Aorta (tissue), 5 donors: ENCODE measurements around the gene SIVA1. TPM values are rescaled to one million over a fixed set of nuclear protein-coding genes. Genes with fewer than 3 reads are reported as not detected.

ENCODE experiments used
- ATAC-seq: fragments of 200-7000 bp; cut with Tn5 transposase; one replicate; pipeline ENCODE4 v1.9.1; 2022; ENCODE audit warnings: moderate library complexity; ENCODE audit not compliant: low FRiP score
- DNase-seq, 2 donors: peaks; one replicate each; pipeline ENCODE4 v3.0.0-alpha.2; 2020
- H3K27ac ChIP-seq, 2 donors: one replicate each; pipeline ENCODE4 v1.5.1; 2013; ENCODE audit warnings: low read length in 2 of 2, mild to moderate bottlenecking in 2 of 2, moderate library complexity in 2 of 2, control low read depth in 1 of 2, inconsistent platforms in 1 of 2, low read depth in 1 of 2
- H3K27me3 ChIP-seq, 2 donors: one replicate each; pipeline ENCODE4 v1.6.1; 2013; ENCODE audit warnings: control low read depth in 1 of 2, low read length in 1 of 2, mild to moderate bottlenecking in 1 of 2, moderate library complexity in 1 of 2; ENCODE audit not compliant: insufficient read depth in 2 of 2, control insufficient read depth in 1 of 2
- H3K36me3 ChIP-seq, 2 donors: one replicate each; pipeline ENCODE4 v1.6.1; 2013; ENCODE audit warnings: control low read depth in 1 of 2, low read length in 1 of 2, mild to moderate bottlenecking in 1 of 2; ENCODE audit not compliant: insufficient read depth in 2 of 2, control insufficient read depth in 1 of 2
- H3K4me1 ChIP-seq, 2 donors: one replicate each; pipeline ENCODE4 v1.6.1; 2013; ENCODE audit warnings: low read length in 2 of 2, control low read depth in 1 of 2, mild to moderate bottlenecking in 1 of 2, moderate library complexity in 1 of 2; ENCODE audit not compliant: insufficient read depth in 2 of 2, control insufficient read depth in 1 of 2
- H3K4me3 ChIP-seq, 2 donors: one replicate each; pipeline ENCODE4 v1.5.1; 2013; ENCODE audit warnings: low read length in 2 of 2, control low read depth in 1 of 2, mild to moderate bottlenecking in 1 of 2
- H3K9me3 ChIP-seq: one replicate; pipeline ENCODE4 v1.6.1; 2013; ENCODE audit warnings: mild to moderate bottlenecking, low read length; ENCODE audit not compliant: control insufficient read depth
- WGBS, 2 donors: extraction: QIAGEN DNeasy Blood & Tissue Kit; methylation state at CpG; one replicate each; pipeline ENCODE4 v1.1.7; 2013; 5-methylcytosine and 5-hydroxymethylcytosine counted together
- intact Hi-C, 2 donors: fragments of 100-400 bp; cut with DNase I; formaldehyde crosslinking; loops; one replicate each; pipeline versions ENCODE4 v1.14.2 to v1.15.0; 2022
- polyA plus RNA-seq, 2 donors: library from polyadenylated mRNA; stranded (reverse); fragments of 200-250 nt; gene quantifications; one replicate each; pipeline ENCODE4 v1.2.3, GENCODE V29; 2013
- total RNA-seq, 2 donors: library from RNA; stranded (reverse); fragmentation: NEBNext Ultra II Directional; extraction: Animal tissue kit (Norgen Biotek cat#: 25700); gene quantifications; one replicate each; pipeline ENCODE4 v1.2.1, GENCODE V29; 2021
- donor health status: healthy with polysubstance abuse.
- donor health status: Bipolar disorder and iron deficiency.
- donor health status: DM: no; HTN: no; CAD: no.
- donor health status: DM: no; HTN: no; CAD: no.
- donor health status: DM: yes; HTN: yes; CAD: no.

Gene SIVA1
- total and polyA plus RNA-seq, 4 donors = 74.3 to 241 (median 151) TPM

DNA sequence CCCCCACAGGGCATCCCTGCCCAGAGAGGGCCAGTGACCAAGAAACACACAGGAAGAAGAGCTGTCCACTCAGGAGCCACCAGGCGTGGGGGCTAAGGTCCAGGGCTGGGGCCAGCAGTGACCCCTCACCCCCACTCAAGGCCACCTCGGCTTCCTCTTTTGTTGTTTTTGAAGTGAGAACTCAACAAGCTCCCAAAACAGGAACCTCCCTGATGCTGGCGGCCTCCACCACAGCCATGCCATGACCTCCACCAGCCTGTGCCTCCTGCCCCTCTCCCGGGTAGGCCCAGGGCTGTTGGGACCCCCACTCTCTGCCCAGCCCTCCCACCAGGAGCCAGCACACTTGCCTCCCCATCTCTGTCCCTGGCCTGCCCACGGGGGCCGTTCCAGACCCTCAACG lies 34.8 kb downstream of the SIVA1 start:
- WGBS, 2 donors = 77 to 79% methylated on average over 7 of the region's 7 CpGs
- no peak overlapping the region for H3K27ac ChIP-seq
- no peaks in the 10 kb centered on the region for H3K27me3 ChIP-seq
- no peak for ATAC-seq
- peak in 1 of 2 donors; percentile 82 for DNase-seq
- no peaks in the 10 kb centered on the region for H3K4me1 ChIP-seq
- H3K36me3 ChIP-seq = no peaks in the 10 kb centered on the region
- H3K9me3 ChIP-seq = no peaks in the 10 kb centered on the region
- intact Hi-C loops = no loop called here
- H3K4me3 ChIP-seq = no peak overlapping the region

DNA sequence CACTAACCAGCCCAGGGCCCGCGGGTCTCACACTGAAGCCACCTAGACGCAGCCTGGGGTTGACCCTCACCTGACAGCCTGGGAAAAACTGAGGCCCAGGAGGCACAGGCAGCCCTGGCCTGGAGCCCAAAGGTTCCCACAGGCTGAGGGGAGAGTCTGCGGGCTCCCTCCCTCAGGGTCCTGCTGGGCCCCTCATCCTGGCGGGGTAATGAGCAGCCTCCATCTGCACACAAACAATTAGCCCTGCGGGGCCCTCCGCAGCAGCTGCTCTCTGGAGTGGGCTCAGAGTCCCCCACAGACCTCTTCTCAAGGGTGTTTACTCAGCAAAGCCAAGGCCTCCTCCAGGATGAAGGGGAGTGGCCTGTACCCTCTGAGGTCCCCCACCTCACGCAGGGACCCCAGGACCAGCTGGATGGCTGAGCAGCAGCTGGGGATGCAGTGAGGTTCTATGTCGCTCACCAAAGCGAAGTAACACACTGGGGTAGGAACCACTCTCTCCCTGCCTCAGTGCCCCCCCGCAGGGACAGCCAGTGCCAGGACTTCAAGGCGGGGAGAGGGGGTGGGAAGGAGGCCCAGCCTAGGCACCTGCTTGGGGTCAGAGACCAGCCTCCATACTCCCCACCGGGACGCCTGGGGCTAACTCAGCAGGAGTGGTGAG lies 35.3 kb downstream of the SIVA1 start:
- no peak for ATAC-seq
- H3K27ac ChIP-seq = no peak overlapping the region
- H3K4me1 ChIP-seq = peaks cover 0 to under 1% of the 10 kb centered on the region in 2 donors
- H3K36me3 ChIP-seq = no peaks in the 10 kb centered on the region
- H3K27me3 ChIP-seq = no peaks in the 10 kb centered on the region
- H3K9me3 ChIP-seq = no peaks in the 10 kb centered on the region
- H3K4me3 ChIP-seq = no peak overlapping the region
- WGBS, 2 donors = 86 to 87% methylated on average over 14 of the region's 14 CpGs
- intact Hi-C loops = no loop called here
- no peak for DNase-seq

- WGBS, 2 donors = 82 to 83% methylated on average over 33 to 39 of the region's 39 CpGs
- no peak for ATAC-seq
- no peaks in the 10 kb centered on the region for H3K36me3 ChIP-seq
- peaks cover 0 to 7% of the 10 kb centered on the region in 2 donors for H3K4me1 ChIP-seq
- no peak for DNase-seq
- H3K27me3 ChIP-seq = no peaks in the 10 kb centered on the region
- no peak overlapping the region for H3K27ac ChIP-seq
- intact Hi-C loops = no loop called here
- no peaks in the 10 kb centered on the region for H3K9me3 ChIP-seq
- no peak overlapping the region for H3K4me3 ChIP-seq
Measured at GRCh38 chr14:104788873-104789663, 36.1 kb downstream of the SIVA1 start.

- whole genome bisulfite sequencing, 2 donors = 85 to 86% methylated on average over 31 of the region's 31 CpGs
- intact Hi-C loops = loop anchor here in 1 of 2 donors (1.0 kb wide), 1 partner anchor 37 kb away; the partner anchor contains the start of gene SIVA1
- Histone ChIP-seq H3K27me3 (no peaks in the 10 kb centered on the region), H3K4me1 (peaks cover 0 to 7% of the 10 kb centered on the region in 2 donors), H3K36me3 (no peaks in the 10 kb centered on the region), H3K9me3 (no peaks in the 10 kb centered on the region), H3K4me3 (no peak overlapping the region), H3K27ac (no peak overlapping the region)
- DNase-seq = no peak
- ATAC-seq = no peak
Measured at GRCh38 chr14:104789752-104790743, 37.1 kb downstream of the SIVA1 start.

DNA sequence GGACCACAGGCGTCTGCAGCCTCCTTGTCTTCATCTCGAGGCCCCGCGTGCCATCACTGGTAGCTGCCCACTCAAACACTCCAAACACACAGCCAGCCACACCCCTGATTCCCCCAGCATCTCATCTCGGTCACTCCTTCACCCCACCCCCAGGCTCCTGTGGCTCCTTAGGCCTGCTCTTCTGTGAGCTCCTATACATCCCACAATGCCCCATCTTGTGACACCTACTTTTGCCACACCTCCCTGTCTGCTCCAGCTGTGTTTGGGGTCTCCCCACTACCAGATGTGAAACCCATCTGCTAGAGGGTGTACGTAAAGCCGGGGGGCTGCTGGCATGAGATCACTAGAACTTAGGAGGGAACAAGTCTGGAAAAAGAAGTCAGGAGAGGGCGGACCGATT lies 38.5 kb downstream of the SIVA1 start:
- H3K4me3 ChIP-seq = no peak overlapping the region
- no peaks in the 10 kb centered on the region for H3K36me3 ChIP-seq
- DNase-seq (no peak), ATAC-seq (no peak)
- intact Hi-C loops = no loop called here
- 76 to 77% methylated on average over 9 of the region's 9 CpGs for WGBS, 2 donors
- H3K9me3 ChIP-seq = no peaks in the 10 kb centered on the region
- H3K27ac ChIP-seq = no peak overlapping the region
- no peaks in the 10 kb centered on the region for H3K27me3 ChIP-seq
- H3K4me1 ChIP-seq = peaks cover 0 to 7% of the 10 kb centered on the region in 2 donors

GRCh38 chr14:104792101-104792884 lies 39.3 kb downstream of the SIVA1 start:
- Histone ChIP-seq H3K27me3 (no peaks in the 10 kb centered on the region), H3K4me3 (no peak overlapping the region), H3K9me3 (no peaks in the 10 kb centered on the region), H3K36me3 (no peaks in the 10 kb centered on the region), H3K4me1 (peaks cover 0 to 7% of the 10 kb centered on the region in 2 donors), H3K27ac (no peak overlapping the region)
- intact Hi-C loops = no loop called here
- ATAC-seq = peak; percentile 62
- 21% methylated on average over 24 to 25 of the region's 25 CpGs for WGBS, 2 donors
- DNase-seq = peak in 1 of 2 donors; percentile 76

DNA sequence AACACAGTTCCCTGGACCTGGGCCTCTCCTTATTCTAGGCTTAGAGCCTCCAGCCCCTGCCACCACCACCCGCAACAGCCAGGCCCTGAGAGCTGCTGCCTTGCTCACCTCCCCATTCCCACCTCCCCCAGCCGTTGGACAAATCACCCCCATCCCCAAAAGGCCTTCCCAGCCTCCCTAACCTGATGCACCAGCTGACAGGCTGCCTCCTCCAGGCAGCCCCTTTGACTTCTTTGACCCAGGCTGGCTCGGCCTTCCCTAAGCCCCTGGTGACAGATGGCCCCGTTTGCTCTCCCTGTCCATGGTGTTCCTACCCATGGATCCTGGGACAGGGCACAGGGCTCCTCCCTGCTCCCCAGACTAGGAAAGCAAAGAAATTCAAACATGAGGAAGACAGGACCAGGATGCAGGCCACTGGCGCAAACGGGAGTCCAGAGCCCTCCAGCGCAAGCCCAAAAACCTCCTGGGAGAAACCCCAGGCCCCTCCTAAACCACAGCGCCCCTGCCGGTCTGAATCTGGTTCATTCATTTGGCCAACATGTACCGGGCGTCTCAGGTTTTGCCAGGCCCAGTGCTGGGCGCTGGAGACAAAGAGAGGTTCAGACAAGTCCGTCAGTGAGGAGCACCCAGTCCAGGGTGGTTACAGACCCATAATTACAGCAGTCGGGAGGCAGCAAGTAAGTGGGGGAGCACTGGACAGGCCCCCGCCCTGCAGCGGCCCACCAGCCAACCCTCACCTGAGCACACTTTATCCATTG lies 40.2 kb downstream of the SIVA1 start:
- DNase-seq = no peak
- peaks cover 0 to 7% of the 10 kb centered on the region in 2 donors for H3K4me1 ChIP-seq
- no peaks in the 10 kb centered on the region for H3K27me3 ChIP-seq
- no peaks in the 10 kb centered on the region for H3K9me3 ChIP-seq
- no peak for ATAC-seq
- H3K27ac ChIP-seq = no peak overlapping the region
- H3K4me3 ChIP-seq = no peak overlapping the region
- WGBS, 2 donors = 73 to 76% methylated on average over 16 of the region's 16 CpGs
- intact Hi-C loops = no loop called here
- H3K36me3 ChIP-seq = no peaks in the 10 kb centered on the region
